IMR-90 (cell line): ENCODE measurements around the gene MRGPRE. TPM values are rescaled to one million over a fixed set of nuclear protein-coding genes. Genes with fewer than 3 reads are reported as not detected.

Experiments used
- ATAC-seq: fragments of 200-7000 bp; cut with Tn5 transposase; 2 replicates; pipeline ENCODE4 v1.9.1; 2020; ENCODE audit warnings: low read depth, mild to moderate bottlenecking, moderate library complexity
- BruUV-seq: library from RNA; stranded (reverse); fragments of 400-500 nt; replicated peaks from 2 replicates; lab custom pipeline; 2021; lab: Mats Ljungman, UMichigan
- CTCF ChIA-PET: fragments of 300-600 bp; formaldehyde crosslinking; extraction: SDS; loops from one replicate; lab custom pipeline; 2021; ENCODE audit warnings: antibody characterized with exemption; lab: Yijun Ruan, JAX
- POLR2A ChIA-PET: fragments of 300-600 bp; sonication (Branson Sonifier 250); formaldehyde crosslinking; loops from one replicate; lab custom pipeline; 2022; ENCODE audit warnings: antibody characterized with exemption; ENCODE audit not compliant: unreplicated experiment; lab: Charles Lee
- DNase-seq: peaks from one replicate; pipeline ENCODE4 v3.0.0; 2013
- H2AFZ ChIP-seq: replicated peaks from 2 replicates; pipeline ENCODE3; 2013; ENCODE audit warnings: low read length, mild to moderate bottlenecking; ENCODE audit not compliant: poor library complexity
- H2AK5ac ChIP-seq: 2 replicates; pipeline ENCODE4 v1.6.1; 2013; ENCODE audit warnings: low read depth, low read length, inconsistent platforms
- H2AK9ac ChIP-seq: replicated peaks from 2 replicates; pipeline ENCODE3; 2013; ENCODE audit warnings: mild to moderate bottlenecking, low read depth, low read length, moderate library complexity; ENCODE audit not compliant: poor library complexity
- H2BK120ac ChIP-seq: 2 replicates; pipeline ENCODE4 v1.6.1; 2013; ENCODE audit warnings: low read depth, low read length, inconsistent platforms
- H2BK15ac ChIP-seq: 3 replicates; pipeline ENCODE4 v1.6.1; 2013; ENCODE audit warnings: low read depth, low read length, inconsistent platforms
- H2BK20ac ChIP-seq: 2 replicates; pipeline ENCODE4 v1.6.1; 2013; ENCODE audit warnings: low read depth, mild to moderate bottlenecking, inconsistent platforms, low read length, moderate library complexity
- H2BK5ac ChIP-seq: 2 replicates; pipeline ENCODE4 v1.6.1; 2013; ENCODE audit warnings: mild to moderate bottlenecking, low read depth, low read length, inconsistent platforms; ENCODE audit not compliant: poor library complexity, severe bottlenecking
- H3K14ac ChIP-seq: replicated peaks from 2 replicates; pipeline ENCODE4 v1.6.1; 2013; ENCODE audit warnings: low read depth, low read length, inconsistent platforms
- H3K18ac ChIP-seq: 2 replicates; pipeline ENCODE4 v1.6.1; 2013; ENCODE audit warnings: low read depth, low read length, control low read depth
- H3K23ac ChIP-seq: 2 replicates; pipeline ENCODE4 v1.6.1; 2013; ENCODE audit warnings: low read depth, low read length, inconsistent platforms
- H3K27ac ChIP-seq: 2 replicates; pipeline ENCODE4 v1.5.1; 2013; ENCODE audit warnings: mild to moderate bottlenecking, control low read depth, low read length; ENCODE audit not compliant: insufficient read depth
- H3K27me3 ChIP-seq: 2 replicates; pipeline ENCODE4 v1.6.1; 2013; ENCODE audit warnings: low read length; ENCODE audit not compliant: control insufficient read depth, insufficient read depth
- H3K36me3 ChIP-seq: 2 replicates; pipeline ENCODE4 v1.6.1; 2013; ENCODE audit warnings: low read length, mixed read lengths; ENCODE audit not compliant: control insufficient read depth, insufficient read depth
- H3K4ac ChIP-seq: 2 replicates; pipeline ENCODE4 v1.6.1; 2013; ENCODE audit warnings: low read depth, low read length, inconsistent platforms
- H3K4me1 ChIP-seq: 2 replicates; pipeline ENCODE4 v1.6.1; 2013; ENCODE audit warnings: low read length, mixed read lengths; ENCODE audit not compliant: control insufficient read depth, insufficient read depth
- H3K4me2 ChIP-seq: 2 replicates; pipeline ENCODE4 v1.6.1; 2013; ENCODE audit warnings: low read depth, mild to moderate bottlenecking, control low read depth, low read length, moderate library complexity
- H3K4me3 ChIP-seq: 2 replicates; pipeline ENCODE4 v1.5.1; 2013; ENCODE audit warnings: low read depth, mild to moderate bottlenecking, control low read depth, low read length, moderate library complexity; ENCODE audit not compliant: insufficient read depth
- H3K56ac ChIP-seq: 2 replicates; pipeline ENCODE4 v1.6.1; 2013; ENCODE audit warnings: low read length, inconsistent platforms; ENCODE audit not compliant: insufficient read depth; ENCODE audit errors: extremely low read depth
- H3K79me1 ChIP-seq, 2 experiments: 2 replicates each; pipeline ENCODE4 v1.6.1; 2013; ENCODE audit warnings: low read length in 2 of 2, inconsistent platforms in 1 of 2, low read depth in 1 of 2
- H3K9ac ChIP-seq: 2 replicates; pipeline ENCODE4 v1.6.1; 2013; ENCODE audit warnings: low read depth, low read length, control low read depth
- H3K9me1 ChIP-seq: 2 replicates; pipeline ENCODE4 v1.6.1; 2013; ENCODE audit warnings: low read length, inconsistent platforms; ENCODE audit not compliant: insufficient read depth
- H3K9me3 ChIP-seq: 2 replicates; pipeline ENCODE4 v1.6.1; 2013; ENCODE audit warnings: low read length; ENCODE audit not compliant: control insufficient read depth, insufficient read depth
- H4K20me1 ChIP-seq: 2 replicates; pipeline ENCODE4 v1.6.1; 2013; ENCODE audit warnings: low read length, inconsistent platforms; ENCODE audit not compliant: insufficient read depth
- H4K5ac ChIP-seq: 2 replicates; pipeline ENCODE4 v1.6.1; 2013; ENCODE audit warnings: mild to moderate bottlenecking, low read depth, low read length, control low read depth
- H4K8ac ChIP-seq, 2 experiments: 2 replicates each; pipeline ENCODE4 v1.6.1; 2013; ENCODE audit warnings: low read depth in 2 of 2, low read length in 2 of 2, control low read depth in 1 of 2, inconsistent platforms in 1 of 2
- H4K91ac ChIP-seq: 2 replicates; pipeline ENCODE4 v1.6.1; 2013; ENCODE audit warnings: low read depth, low read length, inconsistent platforms; ENCODE audit not compliant: insufficient read depth
- MAFK ChIP-seq: IDR thresholded peaks from 2 replicates; pipeline ENCODE4 v1.6.1; 2012; ENCODE audit warnings: low read depth, low read length, improper control_type of control experiment
- MAZ ChIP-seq: IDR thresholded peaks from 2 replicates; pipeline ENCODE4 v1.6.1; 2012; ENCODE audit warnings: low read depth, mild to moderate bottlenecking, low read length, improper control_type of control experiment, moderate library complexity, borderline replicate concordance
- NFE2L2 ChIP-seq: fragments of 150-350 bp; IDR thresholded peaks from 2 replicates; pipeline ENCODE4 v1.6.1; 2016; ENCODE audit warnings: low read depth, mild to moderate bottlenecking, low read length
- SMC3 ChIP-seq: fragments of 150-350 bp; IDR thresholded peaks from 2 replicates; pipeline ENCODE4 v1.6.1; 2016; ENCODE audit warnings: low read depth, mild to moderate bottlenecking, antibody characterized with exemption, low read length, moderate library complexity
- WGBS, 2 experiments: methylation state at CpG; one replicate each; pipeline versions ENCODE4 v1.1.5 to v1.1.7; 2013; ENCODE audit warnings: missing lambda C conversion rate in 2 of 2; ENCODE audit not compliant: insufficient read length in 1 of 2; ENCODE audit errors: extremely low coverage in 2 of 2; 5-methylcytosine and 5-hydroxymethylcytosine counted together
- dilution Hi-C: fragments of 300-500 bp; cut with HindIII; formaldehyde crosslinking; loops from one replicate; pipeline ENCODE4 v1.14.3; 2018; ENCODE audit warnings: low sequenced_read_pairs; ENCODE audit not compliant: unreplicated experiment
- in situ Hi-C: fragments of 300-500 bp; cut with MboI; formaldehyde crosslinking; loops from 3 replicates; pipeline ENCODE4 v1.14.3; 2019; ENCODE audit warnings: low sequenced_read_pairs, inconsistent platforms, mixed read lengths
- intact Hi-C: fragments of 100-400 bp; cut with micrococcal nuclease; formaldehyde crosslinking; loops from 2 replicates; pipeline ENCODE4 v1.10.0; 2022
- polyA plus RNA-seq, 3 experiments: library from polyadenylated mRNA; depleted of rRNA; stranded (reverse); fragments of >200 nt; gene quantifications; 2 replicates each; pipeline ENCODE4 v1.2.3, GENCODE V29; 2012; ENCODE audit warnings: low replicate concordance in 1 of 3
- total RNA-seq: library from RNA; depleted of rRNA; stranded (reverse); fragments of >200 nt; gene quantifications from 2 replicates; pipeline ENCODE4 v1.2.3, GENCODE V29; 2012

Gene MRGPRE
- total and polyA plus RNA-seq, 2 of the 4 experiments (the other 2 are of a cell fraction), result not detected

GRCh38 chr11:3180869-3181268 is 51.3 kb downstream of the MRGPRE start:
- H3K9ac ChIP-seq, result no peak overlapping the region
- H3K27me3 ChIP-seq, result peaks cover 19% of the 10 kb centered on the region
- no peak overlapping the region for H3K23ac ChIP-seq
- BruUV-seq, result no TSS peak
- no CpG with 5 or more reads among the region's 5 CpGs for WGBS, 2 experiments
- no peak overlapping the region for H3K4me2 ChIP-seq
- H3K4me1 ChIP-seq, result 0 out of 2 replicates have a peak, but pooled peaks cover 2% of the 10 kb centered on the region
- H2AK9ac ChIP-seq, result no peak overlapping the region
- H2AFZ ChIP-seq, result no peak overlapping the region
- no peak overlapping the region for H3K4me3 ChIP-seq
- H3K27ac ChIP-seq, result no peak overlapping the region
- TF ChIP-seq NFE2L2, result no peak
- no peak for TF ChIP-seq MAZ
- TF ChIP-seq SMC3, result no peak
- TF ChIP-seq MAFK, result no peak
- H3K36me3 ChIP-seq, result no peaks in the 10 kb centered on the region
- no peak for DNase-seq
- no peak overlapping the region for H4K8ac ChIP-seq
- H4K91ac ChIP-seq, result no peak overlapping the region
- no peak overlapping the region for H2BK15ac ChIP-seq
- dilution Hi-C loops (no loop called here), in situ Hi-C loops (no loop called here), intact Hi-C loops (no loop called here)
- ATAC-seq, result no peak
- peaks cover 4% of the 10 kb centered on the region; the same call in 1 of the 2 replicates for H3K9me3 ChIP-seq
- CTCF ChIA-PET, result no interaction called here
- no peak overlapping the region for H2AK5ac ChIP-seq
- H2BK5ac ChIP-seq, result no peak overlapping the region
- no peak overlapping the region for H3K18ac ChIP-seq
- no peak overlapping the region for H3K14ac ChIP-seq
- no peak overlapping the region for H3K4ac ChIP-seq
- no peak overlapping the region for H4K5ac ChIP-seq
- H3K79me1 ChIP-seq, result no peaks in the 10 kb centered on the region
- H4K20me1 ChIP-seq, result no peaks in the 10 kb centered on the region
- no peaks in the 10 kb centered on the region for H3K9me1 ChIP-seq
- H2BK120ac ChIP-seq, result no peak overlapping the region
- POLR2A ChIA-PET, result no interaction called here
- H2BK20ac ChIP-seq, result no peak overlapping the region
- H3K56ac ChIP-seq, result no peak overlapping the region
